Type B pancreatic cell (in vitro differentiated cells): ENCODE measurements around the gene TRAPPC10. TPM values are rescaled to one million over a fixed set of nuclear protein-coding genes. Genes with fewer than 3 reads are reported as not detected.

Experiments used
- DNase-seq: peaks from one replicate; pipeline ENCODE4 v3.0.0; 2021; ENCODE audit warnings: mixed read lengths; ENCODE audit not compliant: unreplicated experiment; ENCODE audit errors: extremely low spot score
- H3K27ac Mint-ChIP-seq: 2 replicates; pipeline ENCODE4 v1.8.0; 2021; ENCODE audit warnings: mild to moderate bottlenecking, mixed read lengths
- H3K27me3 Mint-ChIP-seq: 2 replicates; pipeline ENCODE4 v1.8.0; 2021; ENCODE audit warnings: mixed read lengths
- H3K36me3 Mint-ChIP-seq: 2 replicates; pipeline ENCODE4 v1.8.0; 2021; ENCODE audit warnings: mixed read lengths
- H3K4me1 Mint-ChIP-seq: one replicate; pipeline ENCODE4 v1.8.0; 2021; ENCODE audit warnings: mixed read lengths; ENCODE audit not compliant: unreplicated experiment
- H3K4me3 Mint-ChIP-seq: 2 replicates; pipeline ENCODE4 v1.8.0; 2021; ENCODE audit warnings: mild to moderate bottlenecking, mixed read lengths
- H3K9me3 Mint-ChIP-seq: 2 replicates; pipeline ENCODE4 v1.8.0; 2021; ENCODE audit warnings: mixed read lengths
- CTCF ChIP-seq: fragments of 200-600 bp; sonication (generic); conservative IDR thresholded peaks from 2 replicates; pipeline ENCODE4 v1.5.0; 2021; ENCODE audit warnings: antibody characterized with exemption, mild to moderate bottlenecking
- total RNA-seq: library from RNA; stranded (reverse); gene quantifications from 2 replicates; pipeline ENCODE4 v1.2.1, GENCODE V29; 2021; ENCODE audit warnings: low replicate concordance

Gene TRAPPC10
- total RNA-seq, 1 donor from 2014 or later, result 33.7 TPM

GRCh38 chr21:44027607-44028286, 15.6 kb downstream of the TRAPPC10 start:
- DNase-seq, result no peak
- Mint-ChIP-seq H3K9me3 (no peaks in the 10 kb centered on the region), H3K27me3 (no peaks in the 10 kb centered on the region), H3K27ac (no peak overlapping the region), H3K4me3 (no peak overlapping the region), H3K4me1 (peaks cover 25% of the 10 kb centered on the region), H3K36me3 (peaks cover 3% of the 10 kb centered on the region)
- TF ChIP-seq CTCF, result no peak

- H3K4me3 Mint-ChIP-seq, result no peak overlapping the region
- DNase-seq, result no peak
- H3K27ac Mint-ChIP-seq, result no peak overlapping the region
- H3K9me3 Mint-ChIP-seq, result no peaks in the 10 kb centered on the region
- peaks cover 25% of the 10 kb centered on the region for H3K4me1 Mint-ChIP-seq
- no peak for TF ChIP-seq CTCF
- no peaks in the 10 kb centered on the region for H3K27me3 Mint-ChIP-seq
- peaks cover 7% of the 10 kb centered on the region for H3K36me3 Mint-ChIP-seq
Measured at GRCh38 chr21:44028287-44028659, 16.2 kb downstream of the TRAPPC10 start.

GRCh38 chr21:44029460-44030087, 17.5 kb downstream of the TRAPPC10 start:
- no peak overlapping the region for H3K4me3 Mint-ChIP-seq

GRCh38 chr21:44035244-44035643, 23.1 kb downstream of the TRAPPC10 start:
- Mint-ChIP-seq H3K27ac (no peak overlapping the region), H3K27me3 (no peaks in the 10 kb centered on the region), H3K4me3 (no peak overlapping the region), H3K9me3 (no peaks in the 10 kb centered on the region), H3K4me1 (no peaks in the 10 kb centered on the region), H3K36me3 (peaks cover 24% of the 10 kb centered on the region)
- no peak for DNase-seq
- TF ChIP-seq CTCF, result no peak

More at GRCh38 chr21:44029460-44030087, 17.5 kb downstream of the TRAPPC10 start:
- no peak for TF ChIP-seq CTCF
- no peaks in the 10 kb centered on the region for H3K9me3 Mint-ChIP-seq
- peaks cover 24% of the 10 kb centered on the region for H3K4me1 Mint-ChIP-seq
- peak overlapping the region; percentile 11 for H3K27ac Mint-ChIP-seq
- H3K27me3 Mint-ChIP-seq, result no peaks in the 10 kb centered on the region
- H3K36me3 Mint-ChIP-seq, result peaks cover 13% of the 10 kb centered on the region
- no peak for DNase-seq

GRCh38 chr21:44038063-44038462, 26.0 kb downstream of the TRAPPC10 start:
- Mint-ChIP-seq H3K4me3 (no peak overlapping the region), H3K4me1 (no peaks in the 10 kb centered on the region), H3K9me3 (no peaks in the 10 kb centered on the region), H3K36me3 (peaks cover 19% of the 10 kb centered on the region), H3K27me3 (no peaks in the 10 kb centered on the region), H3K27ac (no peak overlapping the region)
- no peak for TF ChIP-seq CTCF
- no peak for DNase-seq
